Fibroblast of the conjunctiva (primary cell): Measurements from ENCODE around the gene TOPAZ1.
A peak's percentile ranks its signal among the peaks of the same experiment; 100 is the strongest.

Experiments
- DNase-seq: peaks from one replicate; pipeline ENCODE4 v3.0.0-alpha.2; 2010; ENCODE audit warnings: low read depth

Gene TOPAZ1

GRCh38 chr3:44248152-44248551 is 6.5 kb downstream of the TOPAZ1 start:
- no peak for DNase-seq

GRCh38 chr3:44252332-44252959 is 10.8 kb downstream of the TOPAZ1 start:
- no peak for DNase-seq

- no peak for DNase-seq
Observed at GRCh38 chr3:44259404-44259803, 17.7 kb downstream of the TOPAZ1 start.

DNA sequence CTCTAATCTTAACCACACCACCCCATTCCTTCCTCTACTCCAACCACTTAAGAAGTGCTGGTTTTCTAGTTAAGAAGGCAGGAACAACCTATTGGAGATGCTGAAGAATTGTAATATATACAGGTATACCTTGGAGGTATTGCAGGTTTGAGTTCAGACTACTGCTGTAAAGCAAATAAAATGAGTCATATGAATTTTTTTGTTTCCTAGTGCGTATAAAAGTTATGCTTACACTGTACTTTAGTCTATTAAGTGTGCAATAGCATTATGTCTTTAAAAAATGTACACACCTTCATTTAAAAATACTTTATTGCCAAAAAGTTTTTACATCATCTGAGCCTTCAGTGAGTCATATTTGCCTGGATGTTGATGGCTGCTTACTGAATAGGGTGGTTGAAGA is 22.5 kb downstream of the TOPAZ1 start:
- DNase-seq: no peak

- DNase-seq: no peak
Observed at GRCh38 chr3:44265815-44266214, 24.1 kb downstream of the TOPAZ1 start.

- DNase-seq: no peak
Observed at GRCh38 chr3:44272191-44272590, 30.5 kb downstream of the TOPAZ1 start.

- no peak for DNase-seq
Observed at GRCh38 chr3:44277925-44278324, 36.2 kb downstream of the TOPAZ1 start.

- DNase-seq: no peak
Observed at GRCh38 chr3:44280077-44280476, 38.4 kb downstream of the TOPAZ1 start.

DNA sequence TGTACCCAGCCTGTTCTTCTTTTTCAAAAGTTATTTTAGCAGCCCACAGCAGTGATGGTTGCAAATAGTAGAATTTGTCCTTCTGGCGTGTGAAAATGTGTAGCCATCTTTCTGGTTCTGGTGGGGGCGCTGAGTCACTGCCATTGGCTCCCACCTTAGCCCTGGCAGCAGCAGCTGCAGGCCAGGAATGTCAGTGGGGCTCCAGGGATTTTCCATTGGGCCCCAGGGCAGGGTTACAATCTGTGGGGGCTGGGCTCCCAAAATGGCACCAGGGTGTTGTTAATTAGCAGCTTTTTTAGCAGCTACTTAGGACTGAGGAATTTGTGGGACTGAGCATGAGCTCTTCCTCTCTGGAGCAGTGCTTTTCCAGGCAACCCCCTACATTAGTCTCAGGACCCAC is 38.9 kb downstream of the TOPAZ1 start:
- DNase-seq: no peak

DNA sequence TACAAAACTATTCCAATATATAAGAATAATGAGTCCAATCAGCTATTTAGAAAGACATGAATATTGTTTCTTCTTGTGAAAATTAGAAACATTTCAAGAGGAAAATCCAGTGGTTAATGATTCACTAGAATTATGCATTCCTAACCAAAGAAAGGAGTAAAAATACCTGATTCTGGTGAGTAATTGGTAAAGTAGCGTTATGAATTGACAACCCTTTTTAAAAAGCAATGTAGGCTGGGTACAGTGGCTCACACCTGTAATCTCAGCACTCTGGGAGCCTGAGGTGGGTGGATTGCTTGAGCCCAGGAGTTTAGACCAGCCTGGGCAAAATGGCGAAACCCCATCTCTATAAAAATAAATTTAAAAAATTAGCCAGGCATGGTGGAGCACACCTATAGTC is 43.3 kb downstream of the TOPAZ1 start:
- DNase-seq: no peak

DNA sequence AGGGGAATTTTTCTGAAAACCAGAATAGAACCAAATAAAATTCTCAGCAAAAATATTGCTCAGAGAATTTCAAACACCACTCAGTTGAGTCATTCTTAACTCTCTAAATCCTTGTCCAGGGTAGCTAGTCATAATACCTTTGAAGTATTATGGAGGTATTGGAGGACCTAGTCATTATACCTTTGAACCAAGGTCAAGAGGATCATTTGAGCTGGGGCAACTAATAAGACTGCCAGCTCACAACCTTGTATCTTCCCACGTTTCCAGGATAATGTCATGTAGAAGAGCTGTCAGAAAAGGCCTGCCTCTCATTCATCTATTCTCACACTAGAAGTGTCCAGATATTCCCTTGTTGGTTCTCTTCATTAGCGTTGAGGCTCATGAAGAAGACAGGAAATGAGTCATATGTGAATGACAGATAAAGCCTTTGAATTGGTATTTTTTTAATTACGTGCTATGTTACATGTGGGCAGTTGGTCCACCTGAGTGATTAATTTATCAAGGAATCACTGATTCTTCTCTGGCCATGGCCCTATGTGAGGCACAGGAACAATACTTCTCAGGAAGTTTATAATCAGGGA is 48.3 kb downstream of the TOPAZ1 start:
- DNase-seq: no peak

DNA sequence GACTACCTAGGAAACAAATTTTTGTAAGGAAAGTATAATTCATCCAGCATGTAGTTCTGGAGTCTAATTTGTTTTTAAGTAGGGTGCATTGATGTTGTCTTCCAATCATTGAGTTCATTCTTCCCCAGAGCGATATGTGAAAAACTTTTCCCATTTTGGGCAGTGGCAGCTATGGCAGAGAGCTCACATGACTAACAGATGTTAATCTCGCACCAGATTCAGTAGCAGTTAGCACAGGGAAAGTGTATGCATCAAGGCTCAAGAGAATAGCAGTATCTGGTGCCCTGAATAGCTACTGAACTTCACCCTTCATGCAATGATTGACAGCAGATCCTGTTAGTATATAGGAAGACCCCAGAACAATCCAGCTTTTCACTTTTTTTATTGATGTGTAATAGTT is 50.6 kb downstream of the TOPAZ1 start:
- DNase-seq: no peak

DNA sequence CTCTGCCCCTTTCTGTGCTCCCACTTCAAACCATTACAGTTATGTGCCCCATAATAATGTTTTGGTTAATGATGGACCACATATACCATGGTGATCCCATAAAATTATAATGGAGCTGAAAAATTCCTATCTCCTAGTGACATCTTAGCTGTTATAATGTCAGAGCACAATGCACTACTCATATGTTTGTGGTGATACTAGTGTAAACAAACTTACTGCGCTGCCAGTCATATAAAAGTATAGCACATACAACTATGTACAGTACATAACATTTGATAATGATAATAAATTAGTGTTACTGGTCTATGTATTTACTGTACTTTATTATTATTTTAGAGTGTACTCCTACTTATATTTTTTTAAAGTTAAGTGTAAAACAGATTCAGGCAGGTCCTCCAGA is 51.3 kb downstream of the TOPAZ1 start:
- DNase-seq: no peak

DNA sequence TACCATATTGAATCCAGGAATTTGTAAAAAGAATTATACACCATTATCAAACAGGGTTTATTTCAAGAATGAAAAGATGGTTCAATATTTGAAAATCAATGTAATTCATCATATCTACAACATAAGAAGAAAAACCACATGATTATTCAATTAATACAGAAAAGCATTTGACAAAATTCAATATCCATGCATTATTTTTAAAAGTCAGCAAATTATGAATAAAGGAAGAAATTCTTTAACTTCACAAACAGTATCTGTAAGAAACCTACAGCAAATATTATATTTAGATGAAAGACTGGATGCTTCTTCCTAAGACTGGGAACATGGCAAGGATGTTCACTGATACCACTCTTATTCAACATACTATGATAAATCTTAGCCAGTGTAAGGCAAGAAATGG is 55.6 kb downstream of the TOPAZ1 start:
- no peak for DNase-seq

- DNase-seq: no peak
Observed at GRCh38 chr3:44301746-44302145, 60.1 kb downstream of the TOPAZ1 start.

GRCh38 chr3:44309500-44309899 is 67.8 kb downstream of the TOPAZ1 start:
- DNase-seq: no peak

- no peak for DNase-seq
Observed at GRCh38 chr3:44318891-44319311, 77.2 kb downstream of the TOPAZ1 start.

- DNase-seq: no peak
Observed at GRCh38 chr3:44321335-44321734, 79.6 kb downstream of the TOPAZ1 start.

DNA sequence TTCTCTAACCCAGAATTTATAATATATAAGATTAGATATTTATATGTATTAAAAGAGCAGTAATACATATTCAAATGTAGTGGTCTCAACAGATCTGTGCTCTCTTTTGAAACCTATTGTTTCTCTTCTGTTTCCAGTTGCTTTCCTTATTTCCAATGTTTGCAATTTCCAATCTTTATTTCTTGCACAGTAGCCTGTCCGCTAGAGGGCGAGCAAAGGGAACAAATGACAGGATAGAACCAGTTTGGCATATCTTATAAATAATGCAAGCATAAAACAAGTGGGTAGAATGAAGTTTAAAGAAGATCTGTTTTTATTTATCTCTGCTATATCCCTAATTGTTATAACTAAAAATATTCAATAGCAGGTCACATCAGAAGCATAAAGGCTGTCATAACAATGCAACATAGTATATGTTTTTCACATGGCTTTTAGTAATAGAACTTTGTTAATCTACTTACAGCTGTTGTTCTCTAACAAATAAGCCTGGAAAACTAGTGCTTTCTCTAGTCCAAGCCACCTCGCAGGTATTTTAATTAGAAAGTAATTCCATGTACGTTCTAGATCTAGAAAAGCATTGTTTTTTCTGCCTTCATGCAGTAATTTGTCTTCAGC is 81.8 kb downstream of the TOPAZ1 start:
- DNase-seq: peak; percentile 46

- no peak for DNase-seq
Observed at GRCh38 chr3:44324584-44324983, 82.9 kb downstream of the TOPAZ1 start.

DNA sequence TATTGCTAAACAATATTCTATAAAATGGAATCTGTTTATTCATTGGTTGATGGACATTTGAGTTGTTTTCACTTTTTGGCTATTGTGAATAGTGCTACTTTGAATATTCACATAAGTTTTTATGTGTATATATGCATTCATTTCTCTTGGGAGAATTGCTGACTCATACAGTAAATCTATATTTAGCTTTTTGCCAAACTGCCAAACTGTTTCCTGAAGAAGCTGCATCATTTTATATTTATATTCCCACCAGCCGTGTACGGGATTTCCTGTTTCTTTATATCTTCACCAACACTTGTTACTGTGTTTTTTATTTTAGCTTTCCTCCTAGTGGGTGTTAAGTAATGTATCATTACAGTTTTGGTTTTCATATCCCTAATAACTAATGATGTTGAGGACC is 84.3 kb downstream of the TOPAZ1 start:
- no peak for DNase-seq

- DNase-seq: no peak
Observed at GRCh38 chr3:44326515-44326914, 84.8 kb downstream of the TOPAZ1 start.

DNA sequence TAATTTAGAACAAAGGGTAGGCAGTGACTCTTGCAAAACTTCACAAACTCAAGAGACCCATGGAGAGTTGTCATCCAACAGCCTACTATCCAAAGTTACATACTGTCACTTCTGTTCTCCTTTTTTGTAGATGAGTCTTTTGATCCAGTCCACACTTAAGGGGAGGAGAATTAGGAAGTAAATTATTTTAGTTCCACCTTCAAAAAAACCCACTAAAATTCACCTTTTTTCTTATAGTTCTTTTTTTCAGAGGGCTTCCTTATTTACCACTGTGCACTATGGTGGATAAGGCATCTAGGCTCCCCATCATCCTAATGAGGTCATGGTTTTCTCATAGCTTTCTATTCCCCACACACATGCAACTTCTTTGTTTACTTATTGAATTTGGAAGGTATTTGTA is 88.3 kb downstream of the TOPAZ1 start:
- DNase-seq: no peak

DNA sequence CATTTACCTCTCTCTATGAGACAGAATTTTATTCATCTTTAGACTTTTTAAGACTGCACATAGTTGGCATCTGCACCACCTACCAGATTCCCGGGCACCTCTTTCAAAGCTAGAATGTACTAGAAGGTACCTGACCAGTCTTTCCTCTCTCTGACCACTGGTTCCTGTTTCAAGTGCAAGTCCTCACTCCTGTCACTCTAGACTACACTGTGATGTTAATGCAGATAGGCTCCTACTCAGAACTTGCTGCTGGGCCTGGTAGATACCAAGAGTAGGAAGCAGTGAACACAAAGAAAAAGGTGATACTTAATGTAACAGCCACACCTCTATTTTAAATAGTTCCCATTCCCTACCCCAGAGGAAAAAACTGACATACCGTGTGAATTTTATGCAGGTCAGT is 88.8 kb downstream of the TOPAZ1 start:
- DNase-seq: no peak
